ENCODE measurements around the gene PLOD3.
A peak's percentile ranks its signal among the peaks of the same experiment; 100 is the strongest.

Gene PLOD3

GRCh38 chr7:101161692-101162471 is 55.5 kb downstream of the PLOD3 start:
- Histone ChIP-seq H3K27me3 (ENCODE audit: control insufficient read depth, insufficient read depth, low read length) (peaks cover 30% of the 10 kb centered on the region), H3K4me3 (ENCODE audit: low read depth, low read length) (peak overlapping the region; percentile 62), H3K27ac (ENCODE audit: low read depth, low read length) (peak overlapping the region; percentile 56; the same call in 1 of the 2 replicates), H3K9ac (ENCODE audit: low read length) (peak overlapping the region; percentile 57), H3K4me1 (ENCODE audit: control insufficient read depth, insufficient read depth, low read length) (peaks cover 49% of the 10 kb centered on the region), H3K36me3 (ENCODE audit: control insufficient read depth, insufficient read depth, low read length) (peaks cover 18% of the 10 kb centered on the region), H3K9me3 (ENCODE audit: control insufficient read depth, insufficient read depth, low read depth, low read length) (no peaks in the 10 kb centered on the region)

DNA sequence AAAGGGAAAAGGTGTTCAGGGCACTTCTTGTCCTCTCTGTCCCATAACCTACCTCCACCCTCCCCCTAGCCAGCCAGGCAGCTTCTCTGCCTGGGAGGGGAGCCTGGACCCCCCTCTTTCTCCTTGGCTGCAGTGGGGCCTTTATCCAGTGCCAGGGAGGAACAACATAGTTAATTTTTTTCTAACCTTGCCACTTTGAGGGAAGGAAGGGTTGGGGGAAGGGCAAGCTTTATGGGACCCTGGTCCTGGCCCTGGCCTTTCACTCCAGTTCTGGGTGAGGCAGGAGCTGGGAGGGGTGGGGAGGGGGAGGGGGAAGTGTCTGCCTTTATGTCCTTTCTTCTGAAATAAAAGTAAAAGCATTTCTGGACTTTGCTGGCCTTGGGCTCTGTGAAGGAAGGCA is 56.5 kb downstream of the PLOD3 start:
- H3K4me3 ChIP-seq (ENCODE audit: low read depth, low read length), result no peak overlapping the region
- H3K27me3 ChIP-seq (ENCODE audit: control insufficient read depth, insufficient read depth, low read length), result peaks cover 24% of the 10 kb centered on the region
- peaks cover 58% of the 10 kb centered on the region for H3K4me1 ChIP-seq (ENCODE audit: control insufficient read depth, insufficient read depth, low read length)
- H3K27ac ChIP-seq (ENCODE audit: low read depth, low read length), result no peak overlapping the region
- no peak overlapping the region for H3K9ac ChIP-seq (ENCODE audit: low read length)
- H3K36me3 ChIP-seq (ENCODE audit: control insufficient read depth, insufficient read depth, low read length), result peaks cover 19% of the 10 kb centered on the region
- H3K9me3 ChIP-seq (ENCODE audit: control insufficient read depth, insufficient read depth, low read depth, low read length), result no peaks in the 10 kb centered on the region

DNA sequence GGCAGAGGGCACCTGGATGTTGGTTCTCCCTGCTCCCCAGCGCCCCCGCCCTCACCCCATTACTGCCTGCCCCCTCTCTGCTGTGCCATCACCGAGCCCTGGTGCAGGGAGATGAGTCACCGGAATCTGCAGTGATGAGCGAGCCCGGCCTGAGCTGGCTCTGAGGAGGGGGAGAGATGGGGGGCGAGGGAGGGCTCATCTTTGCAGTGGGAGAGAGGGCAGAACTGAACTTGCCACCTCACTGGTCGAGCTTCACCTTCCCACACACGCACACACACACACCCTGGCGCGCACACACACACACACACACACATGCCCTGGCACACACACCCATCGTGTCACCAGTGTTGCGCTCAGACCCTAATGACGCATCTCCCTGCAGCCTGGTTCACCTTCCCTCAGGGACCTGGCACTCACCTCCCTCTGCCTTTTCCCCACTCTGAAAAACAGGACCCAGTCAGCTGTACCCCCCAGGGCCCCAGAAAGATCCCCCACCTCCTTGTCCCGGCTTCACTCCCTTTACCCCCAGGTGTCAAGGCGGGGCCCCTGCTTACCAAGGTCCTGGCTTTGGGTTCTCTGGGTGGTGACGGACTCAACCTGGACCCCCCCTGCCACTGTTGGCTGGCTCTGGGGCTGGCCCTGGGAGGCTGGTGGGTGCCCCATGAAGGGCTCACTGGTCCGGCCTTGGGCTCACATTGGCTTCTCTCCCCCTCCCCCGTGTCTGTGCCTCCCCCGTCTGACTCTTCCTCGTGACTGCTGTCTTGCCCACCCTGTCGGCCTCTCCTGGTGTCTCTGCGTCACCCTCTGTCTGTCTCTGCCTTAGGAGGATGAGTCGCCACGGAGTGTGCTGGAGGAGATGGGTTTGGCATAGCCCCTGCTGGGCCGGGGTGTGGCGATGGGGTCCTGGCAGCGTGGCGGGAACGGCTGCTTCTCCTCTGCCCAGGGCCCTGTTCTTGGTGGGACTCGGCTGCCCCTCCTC is 57.4 kb downstream of the PLOD3 start:
- Histone ChIP-seq H3K4me3 (ENCODE audit: low read depth, low read length) (no peak overlapping the region), H3K9me3 (ENCODE audit: control insufficient read depth, insufficient read depth, low read depth, low read length) (no peaks in the 10 kb centered on the region), H3K36me3 (ENCODE audit: control insufficient read depth, insufficient read depth, low read length) (peaks cover 19% of the 10 kb centered on the region), H3K27me3 (ENCODE audit: control insufficient read depth, insufficient read depth, low read length) (peaks cover 18% of the 10 kb centered on the region), H3K27ac (ENCODE audit: low read depth, low read length) (no peak overlapping the region), H3K4me1 (ENCODE audit: control insufficient read depth, insufficient read depth, low read length) (peaks cover 62% of the 10 kb centered on the region), H3K9ac (ENCODE audit: low read length) (peak overlapping the region; percentile 6)

- Histone ChIP-seq H3K27me3 (ENCODE audit: control insufficient read depth, insufficient read depth, low read length) (peaks cover 3% of the 10 kb centered on the region; the same call in 1 of the 2 replicates), H3K9me3 (ENCODE audit: control insufficient read depth, insufficient read depth, low read depth, low read length) (no peaks in the 10 kb centered on the region), H3K36me3 (ENCODE audit: control insufficient read depth, insufficient read depth, low read length) (peaks cover 19% of the 10 kb centered on the region), H3K4me1 (ENCODE audit: control insufficient read depth, insufficient read depth, low read length) (peaks cover 52% of the 10 kb centered on the region), H3K9ac (ENCODE audit: low read length) (peak overlapping the region; percentile 50), H3K4me3 (ENCODE audit: low read depth, low read length) (no peak overlapping the region), H3K27ac (ENCODE audit: low read depth, low read length) (peak overlapping the region; percentile 12; the same call in 1 of the 2 replicates)
Observed at GRCh38 chr7:101156866-101157589, 60.4 kb downstream of the PLOD3 start.

DNA sequence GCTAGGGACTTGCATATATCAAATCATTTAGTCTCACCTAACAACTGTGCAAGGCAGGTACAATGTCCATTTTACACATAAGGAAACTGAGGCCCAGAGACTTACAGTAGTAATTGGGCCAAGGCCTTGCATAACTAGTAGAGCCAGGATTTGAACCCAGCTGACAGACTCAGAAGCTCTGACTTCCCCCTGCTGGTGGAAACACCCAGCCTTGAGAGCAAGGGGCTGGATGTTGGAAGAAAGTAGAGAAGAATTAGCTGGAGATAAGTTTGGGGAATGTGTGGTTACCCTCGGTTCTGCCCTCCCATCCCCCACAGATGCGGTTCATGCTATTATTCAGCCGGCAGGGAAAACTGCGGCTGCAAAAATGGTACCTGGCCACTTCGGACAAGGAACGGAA is 61.1 kb downstream of the PLOD3 start:
- Histone ChIP-seq H3K9ac (ENCODE audit: low read length) (peak overlapping the region; percentile 50), H3K4me3 (ENCODE audit: low read depth, low read length) (no peak overlapping the region), H3K4me1 (ENCODE audit: control insufficient read depth, insufficient read depth, low read length) (peaks cover 45% of the 10 kb centered on the region), H3K27ac (ENCODE audit: low read depth, low read length) (no peak overlapping the region), H3K9me3 (ENCODE audit: control insufficient read depth, insufficient read depth, low read depth, low read length) (no peaks in the 10 kb centered on the region), H3K36me3 (ENCODE audit: control insufficient read depth, insufficient read depth, low read length) (peaks cover 19% of the 10 kb centered on the region), H3K27me3 (ENCODE audit: control insufficient read depth, insufficient read depth, low read length) (peaks cover 3% of the 10 kb centered on the region; the same call in 1 of the 2 replicates)

Measured in HUES6 (cell line).